ENCODE results near the gene UNC13C. TPM values are rescaled to one million over a fixed set of nuclear protein-coding genes. Genes with fewer than 3 reads are reported as not detected.

UNC13C gene
- total RNA-seq, 1 donor = 0.81 TPM

DNA sequence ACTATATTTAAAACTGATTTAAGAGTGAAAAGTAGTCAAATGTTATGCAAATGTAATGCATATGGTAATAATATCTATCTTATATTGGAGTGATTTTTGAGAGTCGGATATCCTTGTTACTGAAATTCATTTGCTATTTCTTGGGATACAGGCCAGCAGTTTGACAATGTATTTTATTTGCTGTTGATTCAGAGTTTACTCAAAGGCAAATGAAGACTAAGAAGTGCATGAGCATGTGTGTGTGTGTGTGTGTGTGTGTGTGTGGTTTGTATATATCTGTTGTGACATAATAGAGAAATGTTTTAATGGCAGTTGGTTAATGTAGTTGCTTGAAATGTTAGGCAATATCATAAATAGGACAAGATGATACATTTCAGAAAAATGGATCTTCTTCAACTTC is 39.0 kb downstream of the UNC13C start:
- TF ChIP-seq, protein P1, sequence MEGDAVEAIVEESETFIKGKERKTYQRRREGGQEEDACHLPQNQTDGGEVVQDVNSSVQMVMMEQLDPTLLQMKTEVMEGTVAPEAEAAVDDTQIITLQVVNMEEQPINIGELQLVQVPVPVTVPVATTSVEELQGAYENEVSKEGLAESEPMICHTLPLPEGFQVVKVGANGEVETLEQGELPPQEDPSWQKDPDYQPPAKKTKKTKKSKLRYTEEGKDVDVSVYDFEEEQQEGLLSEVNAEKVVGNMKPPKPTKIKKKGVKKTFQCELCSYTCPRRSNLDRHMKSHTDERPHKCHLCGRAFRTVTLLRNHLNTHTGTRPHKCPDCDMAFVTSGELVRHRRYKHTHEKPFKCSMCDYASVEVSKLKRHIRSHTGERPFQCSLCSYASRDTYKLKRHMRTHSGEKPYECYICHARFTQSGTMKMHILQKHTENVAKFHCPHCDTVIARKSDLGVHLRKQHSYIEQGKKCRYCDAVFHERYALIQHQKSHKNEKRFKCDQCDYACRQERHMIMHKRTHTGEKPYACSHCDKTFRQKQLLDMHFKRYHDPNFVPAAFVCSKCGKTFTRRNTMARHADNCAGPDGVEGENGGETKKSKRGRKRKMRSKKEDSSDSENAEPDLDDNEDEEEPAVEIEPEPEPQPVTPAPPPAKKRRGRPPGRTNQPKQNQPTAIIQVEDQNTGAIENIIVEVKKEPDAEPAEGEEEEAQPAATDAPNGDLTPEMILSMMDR (IDR thresholded peaks at IDR 0.05; ENCODE audit: insufficient read depth, low read length) = no peak
- no peak overlapping the region for H3K4me3 ChIP-seq (ENCODE audit: low read depth, low read length)
- DNase-seq (ENCODE audit: low read depth) = no peak

GRCh38 chr15:54017959-54018358 is 39.7 kb downstream of the UNC13C start:
- TF ChIP-seq, protein P1 (IDR thresholded peaks at IDR 0.05; ENCODE audit: insufficient read depth, low read length) = no peak
- H3K4me3 ChIP-seq (ENCODE audit: low read depth, low read length) = no peak overlapping the region
- no peak for DNase-seq (ENCODE audit: low read depth)

- DNase-seq (ENCODE audit: low read depth) = no peak
- no peak overlapping the region for H3K4me3 ChIP-seq (ENCODE audit: low read depth, low read length)
- TF ChIP-seq, protein P1 (IDR thresholded peaks at IDR 0.05; ENCODE audit: insufficient read depth, low read length) = no peak
Measured at GRCh38 chr15:54026258-54026657, 48.0 kb downstream of the UNC13C start.

- TF ChIP-seq, protein P1 (IDR thresholded peaks at IDR 0.05; ENCODE audit: insufficient read depth, low read length) = no peak
Measured at GRCh38 chr15:54026891-54027290, 48.6 kb downstream of the UNC13C start.

DNA sequence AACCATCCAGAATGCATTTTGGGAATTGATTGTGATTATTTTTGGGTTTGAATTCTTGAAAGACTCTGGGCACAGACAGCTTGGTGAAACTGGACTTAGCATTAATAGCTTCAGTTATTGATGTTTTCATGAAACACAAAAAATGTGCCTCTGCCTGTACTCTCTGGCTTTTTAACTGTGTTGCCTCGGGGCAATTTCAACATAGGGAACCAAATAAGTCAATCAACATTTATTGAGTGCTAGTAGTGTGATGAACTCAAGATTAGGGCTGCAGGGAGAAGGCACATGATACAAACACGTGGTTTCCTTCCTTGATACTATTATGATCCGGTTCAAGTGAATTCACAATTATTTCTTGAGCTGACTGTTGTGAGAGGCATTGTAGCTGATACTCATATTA is 50.8 kb downstream of the UNC13C start:
- no peak for DNase-seq (ENCODE audit: low read depth)
- no peak overlapping the region for H3K4me3 ChIP-seq (ENCODE audit: low read depth, low read length)
- TF ChIP-seq, protein P1 (IDR thresholded peaks at IDR 0.05; ENCODE audit: insufficient read depth, low read length) = no peak

More at GRCh38 chr15:54026891-54027290, 48.6 kb downstream of the UNC13C start:
- no peak for DNase-seq (ENCODE audit: low read depth)
- no peak overlapping the region for H3K4me3 ChIP-seq (ENCODE audit: low read depth, low read length)

DNA sequence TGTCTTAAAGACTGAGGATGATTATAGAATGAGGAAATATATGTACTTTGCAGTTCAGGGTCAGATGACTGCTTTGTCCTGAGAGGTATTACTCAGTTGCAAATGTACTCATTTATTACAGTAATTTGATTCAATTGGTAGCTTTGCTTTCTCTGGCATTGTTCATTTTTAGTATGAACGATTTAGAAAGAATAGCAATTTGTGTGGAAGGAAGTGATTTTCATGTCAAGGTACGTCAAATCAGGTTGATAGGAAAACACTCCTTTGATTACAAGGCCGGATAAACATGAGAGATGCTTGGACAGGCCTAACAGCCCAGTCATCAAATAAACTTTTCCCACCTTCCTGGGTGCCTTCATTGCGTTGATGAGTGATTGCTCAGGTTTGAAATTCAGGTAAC is 53.8 kb downstream of the UNC13C start:
- TF ChIP-seq, protein P1 (IDR thresholded peaks at IDR 0.05; ENCODE audit: insufficient read depth, low read length) = no peak
- DNase-seq (ENCODE audit: low read depth) = no peak
- no peak overlapping the region for H3K4me3 ChIP-seq (ENCODE audit: low read depth, low read length)

GRCh38 chr15:54033356-54033860 is 55.2 kb downstream of the UNC13C start:
- H3K4me3 ChIP-seq (ENCODE audit: low read depth, low read length) = no peak overlapping the region
- no peak for DNase-seq (ENCODE audit: low read depth)
- TF ChIP-seq, protein P1 (IDR thresholded peaks at IDR 0.05; ENCODE audit: insufficient read depth, low read length) = no peak
